Panc1 (cell line): ENCODE data around the gene C2CD3. TPM values are rescaled to one million over a fixed set of nuclear protein-coding genes. Genes with fewer than 3 reads are reported as not detected.

ENCODE experiments used
- ATAC-seq: fragments of 200-7000 bp; cut with Tn5 transposase; 2 replicates; pipeline ENCODE4 v1.9.1; 2020; ENCODE audit warnings: mild to moderate bottlenecking, moderate library complexity
- BruUV-seq: library from RNA; stranded (reverse); fragments of 400-500 nt; replicated peaks from 2 replicates; lab custom pipeline; 2021; lab: Mats Ljungman, UMichigan
- CTCF ChIA-PET: fragments of 300-600 bp; sonication (Branson Sonifier 250); formaldehyde crosslinking; loops from one replicate; lab custom pipeline; 2022; ENCODE audit warnings: antibody characterized with exemption; lab: Charles Lee
- POLR2A ChIA-PET: fragments of 300-600 bp; sonication (Branson Sonifier 250); formaldehyde crosslinking; loops from one replicate; lab custom pipeline; 2022; ENCODE audit warnings: antibody characterized with exemption; lab: Charles Lee
- DNase-seq: peaks from one replicate; pipeline ENCODE4 v3.0.0-alpha.2; 2010; ENCODE audit warnings: low read depth, low spot score
- H3K27ac ChIP-seq: 2 replicates; pipeline ENCODE4 v1.5.1; 2011; ENCODE audit warnings: mild to moderate bottlenecking, low read length, inconsistent platforms
- H3K27me3 ChIP-seq: fragments of 200-500 bp; sonication (Bioruptor generic); 2 replicates; pipeline ENCODE4 v1.6.0; 2014; ENCODE audit warnings: low read length, inconsistent platforms; ENCODE audit not compliant: control insufficient read depth, insufficient read depth
- H3K36me3 ChIP-seq: fragments of 200-500 bp; sonication (Bioruptor generic); 2 replicates; pipeline ENCODE4 v1.5.1; 2014; ENCODE audit warnings: inconsistent platforms, mild to moderate bottlenecking, low read length, moderate library complexity; ENCODE audit not compliant: control insufficient read depth, insufficient read depth
- H3K4me1 ChIP-seq: 2 replicates; pipeline ENCODE4 v1.5.1; 2011; ENCODE audit warnings: inconsistent platforms, mild to moderate bottlenecking, low read length, moderate library complexity; ENCODE audit not compliant: control insufficient read depth, insufficient read depth
- H3K4me3 ChIP-seq, 2 experiments: 2 replicates each; pipeline ENCODE4 v1.5.1; 2011 to 2012; ENCODE audit warnings: low read depth in 2 of 2, low read length in 2 of 2, mild to moderate bottlenecking in 2 of 2, inconsistent platforms in 1 of 2, moderate library complexity in 1 of 2
- H3K9me3 ChIP-seq: fragments of 200-500 bp; sonication (Bioruptor generic); 2 replicates; pipeline ENCODE4 v1.5.1; 2014; ENCODE audit warnings: low read depth, mild to moderate bottlenecking, inconsistent platforms, low read length, moderate library complexity; ENCODE audit not compliant: control insufficient read depth, insufficient read depth
- POLR2AphosphoS5 ChIP-seq: IDR thresholded peaks from 2 replicates; pipeline ENCODE4 v1.6.1; 2012; ENCODE audit warnings: mild to moderate bottlenecking, low read depth, low read length, moderate library complexity
- SIN3A ChIP-seq: IDR thresholded peaks from 2 replicates; pipeline ENCODE4 v1.6.1; 2012; ENCODE audit warnings: low read depth, mild to moderate bottlenecking, low read length, moderate library complexity, borderline replicate concordance; ENCODE audit not compliant: insufficient read depth
- TCF7L2 ChIP-seq: IDR thresholded peaks from 2 replicates; pipeline ENCODE4 v1.6.1; 2011; ENCODE audit warnings: mild to moderate bottlenecking, low read depth, low read length, inconsistent platforms
- in situ Hi-C: cut with HindIII; loops from 2 replicates; pipeline ENCODE4 v1.10.0; 2016; ENCODE audit warnings: low sequenced_read_pairs, low pct_unique_long_range_greater_than_20kb
- intact Hi-C: fragments of 100-400 bp; cut with micrococcal nuclease; formaldehyde crosslinking; loops from one replicate; pipeline ENCODE4 v1.10.0; 2022; ENCODE audit not compliant: unreplicated experiment
- total RNA-seq: library from RNA; stranded (reverse); gene quantifications from one replicate; pipeline ENCODE4 v1.2.1, GENCODE V29; 2021; ENCODE audit not compliant: unreplicated experiment
- TF ChIP-seq, protein P1 (sequence below), 2 experiments: IDR thresholded peaks; 2 replicates each; pipeline ENCODE4 v1.6.1; 2011 to 2012; ENCODE audit warnings: low read depth in 2 of 2, control low read depth in 1 of 2, low read length in 1 of 2, mild to moderate bottlenecking in 1 of 2, moderate library complexity in 1 of 2; ENCODE audit not compliant: insufficient read depth in 1 of 2
- TF ChIP-seq, protein P2 (sequence below): fragments of 450-650 bp; IDR thresholded peaks from 2 replicates; pipeline ENCODE4 v1.5.1; 2017; ENCODE audit warnings: mild to moderate bottlenecking

The C2CD3 gene
- total RNA-seq, 1 experiment from 2014 or later, result 51.8 TPM

- Histone ChIP-seq H3K27me3 (no peaks in the 10 kb centered on the region), H3K27ac (no peak overlapping the region), H3K36me3 (no peaks in the 10 kb centered on the region), H3K4me1 (no peaks in the 10 kb centered on the region), H3K9me3 (no peaks in the 10 kb centered on the region), H3K4me3 (no peak overlapping the region)
- ChIA-PET CTCF (no interaction called here), POLR2A (no interaction called here)
- TF ChIP-seq TCF7L2, result no peak
- TF ChIP-seq, protein P1, sequence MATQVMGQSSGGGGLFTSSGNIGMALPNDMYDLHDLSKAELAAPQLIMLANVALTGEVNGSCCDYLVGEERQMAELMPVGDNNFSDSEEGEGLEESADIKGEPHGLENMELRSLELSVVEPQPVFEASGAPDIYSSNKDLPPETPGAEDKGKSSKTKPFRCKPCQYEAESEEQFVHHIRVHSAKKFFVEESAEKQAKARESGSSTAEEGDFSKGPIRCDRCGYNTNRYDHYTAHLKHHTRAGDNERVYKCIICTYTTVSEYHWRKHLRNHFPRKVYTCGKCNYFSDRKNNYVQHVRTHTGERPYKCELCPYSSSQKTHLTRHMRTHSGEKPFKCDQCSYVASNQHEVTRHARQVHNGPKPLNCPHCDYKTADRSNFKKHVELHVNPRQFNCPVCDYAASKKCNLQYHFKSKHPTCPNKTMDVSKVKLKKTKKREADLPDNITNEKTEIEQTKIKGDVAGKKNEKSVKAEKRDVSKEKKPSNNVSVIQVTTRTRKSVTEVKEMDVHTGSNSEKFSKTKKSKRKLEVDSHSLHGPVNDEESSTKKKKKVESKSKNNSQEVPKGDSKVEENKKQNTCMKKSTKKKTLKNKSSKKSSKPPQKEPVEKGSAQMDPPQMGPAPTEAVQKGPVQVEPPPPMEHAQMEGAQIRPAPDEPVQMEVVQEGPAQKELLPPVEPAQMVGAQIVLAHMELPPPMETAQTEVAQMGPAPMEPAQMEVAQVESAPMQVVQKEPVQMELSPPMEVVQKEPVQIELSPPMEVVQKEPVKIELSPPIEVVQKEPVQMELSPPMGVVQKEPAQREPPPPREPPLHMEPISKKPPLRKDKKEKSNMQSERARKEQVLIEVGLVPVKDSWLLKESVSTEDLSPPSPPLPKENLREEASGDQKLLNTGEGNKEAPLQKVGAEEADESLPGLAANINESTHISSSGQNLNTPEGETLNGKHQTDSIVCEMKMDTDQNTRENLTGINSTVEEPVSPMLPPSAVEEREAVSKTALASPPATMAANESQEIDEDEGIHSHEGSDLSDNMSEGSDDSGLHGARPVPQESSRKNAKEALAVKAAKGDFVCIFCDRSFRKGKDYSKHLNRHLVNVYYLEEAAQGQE (IDR thresholded peaks at IDR 0.05; ENCODE audit: insufficient read depth in 1 of 2, low read depth in 2 of 2, low read length in 1 of 2), result no peak
- TF ChIP-seq, protein P2, sequence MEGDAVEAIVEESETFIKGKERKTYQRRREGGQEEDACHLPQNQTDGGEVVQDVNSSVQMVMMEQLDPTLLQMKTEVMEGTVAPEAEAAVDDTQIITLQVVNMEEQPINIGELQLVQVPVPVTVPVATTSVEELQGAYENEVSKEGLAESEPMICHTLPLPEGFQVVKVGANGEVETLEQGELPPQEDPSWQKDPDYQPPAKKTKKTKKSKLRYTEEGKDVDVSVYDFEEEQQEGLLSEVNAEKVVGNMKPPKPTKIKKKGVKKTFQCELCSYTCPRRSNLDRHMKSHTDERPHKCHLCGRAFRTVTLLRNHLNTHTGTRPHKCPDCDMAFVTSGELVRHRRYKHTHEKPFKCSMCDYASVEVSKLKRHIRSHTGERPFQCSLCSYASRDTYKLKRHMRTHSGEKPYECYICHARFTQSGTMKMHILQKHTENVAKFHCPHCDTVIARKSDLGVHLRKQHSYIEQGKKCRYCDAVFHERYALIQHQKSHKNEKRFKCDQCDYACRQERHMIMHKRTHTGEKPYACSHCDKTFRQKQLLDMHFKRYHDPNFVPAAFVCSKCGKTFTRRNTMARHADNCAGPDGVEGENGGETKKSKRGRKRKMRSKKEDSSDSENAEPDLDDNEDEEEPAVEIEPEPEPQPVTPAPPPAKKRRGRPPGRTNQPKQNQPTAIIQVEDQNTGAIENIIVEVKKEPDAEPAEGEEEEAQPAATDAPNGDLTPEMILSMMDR, result no peak
- no peak for TF ChIP-seq POLR2AphosphoS5
- no peak for TF ChIP-seq SIN3A
- in situ Hi-C loops, result no loop called here
- BruUV-seq, result no TSS peak
- DNase-seq (no peak), ATAC-seq (no peak)
- intact Hi-C loops, result no loop called here
Observed at GRCh38 chr11:74004046-74004695, 166.6 kb downstream of the C2CD3 start.

DNA sequence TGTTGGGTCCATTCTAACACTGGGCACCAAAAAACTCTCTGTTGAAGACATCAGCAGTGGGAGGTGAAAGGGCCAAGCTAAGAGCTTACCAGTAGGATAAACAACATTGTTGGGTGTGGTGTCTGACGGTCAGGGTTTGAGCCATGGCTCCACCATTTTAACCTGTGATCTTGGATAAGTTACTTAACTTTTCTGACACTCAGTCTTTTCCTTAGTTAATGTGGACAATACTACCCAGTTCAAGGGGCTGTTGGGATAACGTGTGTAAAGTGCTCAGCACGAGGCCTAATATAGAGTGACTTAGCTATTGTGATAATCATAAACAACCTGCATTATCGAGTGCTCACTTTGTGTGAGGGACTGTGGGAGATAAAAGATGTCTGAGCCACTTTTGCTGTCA, 168.0 kb downstream of the C2CD3 start:
- ATAC-seq (no peak), DNase-seq (no peak)
- TF ChIP-seq POLR2AphosphoS5, result no peak
- no peak for TF ChIP-seq TCF7L2
- TF ChIP-seq, protein P2, result no peak
- no peak for TF ChIP-seq SIN3A
- TF ChIP-seq, protein P1 (IDR thresholded peaks at IDR 0.05; ENCODE audit: insufficient read depth in 1 of 2, low read depth in 2 of 2, low read length in 1 of 2), result no peak
- Histone ChIP-seq H3K4me1 (no peaks in the 10 kb centered on the region), H3K27me3 (no peaks in the 10 kb centered on the region), H3K27ac (no peak overlapping the region), H3K9me3 (no peaks in the 10 kb centered on the region), H3K36me3 (no peaks in the 10 kb centered on the region), H3K4me3 (no peak overlapping the region)
- BruUV-seq, result no TSS peak
- intact Hi-C loops (no loop called here), in situ Hi-C loops (no loop called here)
- POLR2A ChIA-PET, result no interaction called here
- CTCF ChIA-PET, result no interaction called here
